RWPE1 (cell line): Measurements from ENCODE around the gene UAP1.

Experiments
- CTCF ChIA-PET: fragments of 350-600 bp; sonication (Branson Sonifier 250); formaldehyde crosslinking; extraction: SDS; loops from one replicate; lab custom pipeline; 2021; lab: Yijun Ruan, JAX
- POLR2A ChIA-PET: fragments of 400-600 bp; formaldehyde crosslinking; extraction: SDS; loops from one replicate; lab custom pipeline; 2020; ENCODE audit warnings: antibody characterized with exemption; ENCODE audit not compliant: low non-redundant PET; lab: Yijun Ruan, JAX
- DNase-seq: peaks from one replicate; pipeline ENCODE4 v3.0.0; 2012; ENCODE audit warnings: low spot score
- H3K27ac ChIP-seq: fragments of 450-650 bp; 2 replicates; pipeline ENCODE4 v1.5.1; 2017
- TF ChIP-seq, protein P1 (sequence below): fragments of 450-650 bp; conservative IDR thresholded peaks from 2 replicates; pipeline ENCODE4 v1.5.1; 2017; ENCODE audit warnings: low read depth, mild to moderate bottlenecking

UAP1 gene

DNA sequence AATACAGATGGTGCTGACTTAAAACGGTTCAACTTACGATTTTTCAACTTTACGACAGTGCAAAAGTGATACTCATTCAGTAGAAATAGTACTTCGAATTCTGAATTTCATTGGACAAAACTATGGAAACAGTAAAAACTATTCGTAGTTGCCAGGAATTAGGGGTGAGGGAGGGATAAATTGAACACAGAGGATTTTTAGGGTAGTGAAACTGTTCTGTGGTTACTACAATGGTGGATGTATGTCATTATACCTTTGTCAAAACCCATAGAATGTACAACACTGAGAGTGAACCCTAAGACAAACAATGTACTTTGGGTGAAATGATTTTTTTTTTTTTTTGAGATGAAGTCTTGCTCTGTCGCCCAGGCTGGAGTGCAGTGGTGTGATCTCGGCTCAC lies 78.2 kb downstream of the UAP1 start:
- POLR2A ChIA-PET: no interaction called here

DNA sequence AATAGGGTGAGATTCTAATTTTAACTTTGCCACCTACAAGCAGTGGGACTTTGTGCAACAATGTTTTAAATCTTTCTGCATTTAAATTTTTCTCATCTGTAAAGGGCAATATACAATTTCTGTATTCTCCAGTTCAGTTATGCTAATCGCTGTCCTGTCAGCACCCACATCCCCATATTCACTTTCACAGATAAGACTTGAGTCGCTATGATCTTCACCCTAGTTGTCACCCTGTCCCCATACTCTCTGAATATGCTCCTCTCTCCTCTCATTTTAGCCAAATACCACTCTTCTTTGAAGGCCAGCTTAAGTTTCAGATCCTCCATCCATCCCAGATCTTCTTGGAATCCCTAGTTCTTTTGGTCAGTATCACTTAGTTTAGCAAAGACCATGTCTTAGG lies 79.6 kb downstream of the UAP1 start:
- no peak for DNase-seq
- TF ChIP-seq, protein P1, sequence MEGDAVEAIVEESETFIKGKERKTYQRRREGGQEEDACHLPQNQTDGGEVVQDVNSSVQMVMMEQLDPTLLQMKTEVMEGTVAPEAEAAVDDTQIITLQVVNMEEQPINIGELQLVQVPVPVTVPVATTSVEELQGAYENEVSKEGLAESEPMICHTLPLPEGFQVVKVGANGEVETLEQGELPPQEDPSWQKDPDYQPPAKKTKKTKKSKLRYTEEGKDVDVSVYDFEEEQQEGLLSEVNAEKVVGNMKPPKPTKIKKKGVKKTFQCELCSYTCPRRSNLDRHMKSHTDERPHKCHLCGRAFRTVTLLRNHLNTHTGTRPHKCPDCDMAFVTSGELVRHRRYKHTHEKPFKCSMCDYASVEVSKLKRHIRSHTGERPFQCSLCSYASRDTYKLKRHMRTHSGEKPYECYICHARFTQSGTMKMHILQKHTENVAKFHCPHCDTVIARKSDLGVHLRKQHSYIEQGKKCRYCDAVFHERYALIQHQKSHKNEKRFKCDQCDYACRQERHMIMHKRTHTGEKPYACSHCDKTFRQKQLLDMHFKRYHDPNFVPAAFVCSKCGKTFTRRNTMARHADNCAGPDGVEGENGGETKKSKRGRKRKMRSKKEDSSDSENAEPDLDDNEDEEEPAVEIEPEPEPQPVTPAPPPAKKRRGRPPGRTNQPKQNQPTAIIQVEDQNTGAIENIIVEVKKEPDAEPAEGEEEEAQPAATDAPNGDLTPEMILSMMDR: no peak
- ChIA-PET CTCF (no interaction called here), POLR2A (no interaction called here)
- H3K27ac ChIP-seq: no peak overlapping the region

More for the DNA sequence above, 78.2 kb downstream of the UAP1 start:
- no peak overlapping the region for H3K27ac ChIP-seq
- DNase-seq: no peak
- TF ChIP-seq, protein P1: no peak
- CTCF ChIA-PET: no interaction called here

DNA sequence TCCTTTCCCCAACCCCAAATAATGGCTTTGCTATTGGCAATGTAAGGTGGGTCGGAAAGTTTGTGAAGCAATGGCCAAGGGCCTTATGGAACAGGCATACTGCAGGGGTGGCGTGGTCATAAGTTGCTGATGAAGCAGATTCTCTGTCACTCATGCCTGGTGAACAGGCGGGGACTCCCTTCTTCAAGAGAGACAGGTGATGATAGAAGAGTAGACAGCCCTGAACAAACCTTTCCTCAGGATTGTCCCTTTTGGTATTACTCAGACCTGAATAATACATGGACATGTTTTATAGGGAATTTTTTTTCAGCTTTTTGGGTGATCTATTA lies 83.4 kb downstream of the UAP1 start:
- ChIA-PET POLR2A (no interaction called here), CTCF (interaction anchor here (0.6 kb wide), 1 partner anchor 804 kb away, joined by 4 read pairs; no protein-coding TSS in a partner anchor)

DNA sequence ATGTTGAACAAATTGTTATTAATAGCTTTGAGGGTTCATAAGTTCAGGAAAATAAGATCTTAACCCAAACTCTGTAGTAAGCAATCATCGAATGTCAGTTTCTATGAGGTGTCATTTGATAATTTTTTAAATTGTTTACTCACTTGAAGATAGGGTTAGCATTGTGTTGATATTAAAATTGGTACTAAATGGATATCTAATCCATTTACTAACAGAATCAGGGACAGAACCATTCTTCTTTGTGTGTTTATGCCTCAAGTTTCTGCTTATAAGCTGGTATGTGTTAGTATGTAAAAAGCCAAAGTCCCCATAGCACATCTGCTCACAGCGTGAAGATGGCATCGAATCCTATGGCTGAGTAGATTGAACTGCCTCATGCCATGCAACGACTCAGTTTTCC lies 84.1 kb downstream of the UAP1 start:
- no peak overlapping the region for H3K27ac ChIP-seq
- TF ChIP-seq, protein P1: no peak
- POLR2A ChIA-PET: no interaction called here
- CTCF ChIA-PET: no interaction called here
- no peak for DNase-seq

More for the DNA sequence above, 83.4 kb downstream of the UAP1 start:
- TF ChIP-seq, protein P1: no peak
- no peak overlapping the region for H3K27ac ChIP-seq
- no peak for DNase-seq

DNA sequence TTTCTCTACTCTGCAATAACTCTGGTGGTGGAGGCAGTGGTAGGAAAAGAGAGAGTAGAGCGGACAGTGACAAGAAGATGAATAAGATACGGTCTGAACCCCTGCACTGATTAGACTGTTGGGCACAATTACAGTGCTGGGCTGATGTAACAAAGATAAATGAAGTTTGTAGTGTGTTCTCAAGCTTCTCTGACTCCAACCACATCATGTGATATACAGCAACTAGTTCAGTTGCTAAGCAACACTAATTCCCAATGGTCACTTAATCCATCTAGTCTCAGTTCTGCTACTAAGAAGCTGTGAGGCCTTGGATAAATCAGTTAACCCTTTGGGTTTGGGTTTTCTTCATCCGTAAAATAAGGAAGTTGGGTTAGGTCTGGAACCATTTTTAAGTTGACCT lies 88.1 kb downstream of the UAP1 start:
- TF ChIP-seq, protein P1: no peak
- ChIA-PET CTCF (interaction anchor here (0.7 kb wide), 1 partner anchor 28 kb away, joined by 3 read pairs; no protein-coding TSS in a partner anchor), POLR2A (no interaction called here)
- H3K27ac ChIP-seq: no peak overlapping the region
- no peak for DNase-seq
